Measurements from ENCODE around the gene CEACAM18. TPM values are rescaled to one million over a fixed set of nuclear protein-coding genes. Genes with fewer than 3 reads are reported as not detected.

CEACAM18 gene
- total RNA-seq, 1 experiment from 2014 or later, result not detected

DNA sequence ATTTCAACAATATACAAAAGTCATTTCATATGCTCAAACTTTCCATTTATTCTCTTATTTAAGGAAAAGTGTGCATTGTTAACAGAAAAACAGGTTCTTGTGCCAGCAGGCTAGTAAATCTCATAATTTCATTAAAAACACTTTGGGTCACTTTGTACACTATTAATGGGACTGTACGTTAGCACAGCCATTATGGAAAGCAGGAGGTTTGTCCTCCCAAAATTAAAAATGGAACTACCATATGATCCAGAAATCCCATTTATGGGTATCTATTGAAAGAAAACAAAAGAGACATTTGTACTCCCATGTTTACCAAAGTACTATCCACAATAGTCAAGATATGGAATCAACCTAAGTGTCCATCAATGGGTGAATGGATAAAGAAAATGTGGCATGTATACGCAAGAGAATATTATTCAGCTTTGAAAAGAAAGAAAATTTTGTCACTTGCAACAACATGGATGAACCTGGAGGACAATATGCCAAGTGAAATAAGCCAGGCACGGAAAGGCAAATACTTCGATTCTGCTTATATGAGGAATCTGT is 61.6 kb downstream of the CEACAM18 start:
- Histone ChIP-seq H3K27me3 (no peaks in the 10 kb centered on the region; the same call in 1 of the 2 replicates), H3K36me3 (no peaks in the 10 kb centered on the region), H3K4me3 (no peak overlapping the region), H3K9me3 (no peaks in the 10 kb centered on the region)
- no peak for DNase-seq

Other genes with a start within 250 kb of the CEACAM18 start
- gene SIGLECL1, start 227.5 kb upstream of the CEACAM18 start, total RNA-seq (2014; rRNA removed; shearing (Covaris generic); ENCODE audit: low replicate concordance), result not detected in 2 replicates
- not detected in 2 replicates for gene IGLON5, start 166.9 kb upstream of the CEACAM18 start, total RNA-seq (2014; rRNA removed; shearing (Covaris generic); ENCODE audit: low replicate concordance)
- 0.10 and 0.95 TPM in 2 replicates for gene VSIG10L, start 136.4 kb upstream of the CEACAM18 start, total RNA-seq (2014; rRNA removed; shearing (Covaris generic); ENCODE audit: low replicate concordance)
- 170 and 237 TPM in 2 replicates for gene ETFB, start 112.2 kb upstream of the CEACAM18 start, total RNA-seq (2014; rRNA removed; shearing (Covaris generic); ENCODE audit: low replicate concordance)
- gene CLDND2, start 109.5 kb upstream of the CEACAM18 start, total RNA-seq (2014; rRNA removed; shearing (Covaris generic); ENCODE audit: low replicate concordance), result not detected in 2 replicates
- not detected in 2 replicates for gene NKG7, start 105.9 kb upstream of the CEACAM18 start, total RNA-seq (2014; rRNA removed; shearing (Covaris generic); ENCODE audit: low replicate concordance)
- gene LIM2, start 90.6 kb upstream of the CEACAM18 start, total RNA-seq (2014; rRNA removed; shearing (Covaris generic); ENCODE audit: low replicate concordance), result not detected in 2 replicates
- not detected in 2 replicates for gene C19orf84, start 87.9 kb upstream of the CEACAM18 start, total RNA-seq (2014; rRNA removed; shearing (Covaris generic); ENCODE audit: low replicate concordance)
- not detected in 2 replicates for gene SIGLEC10, start 60.9 kb upstream of the CEACAM18 start, total RNA-seq (2014; rRNA removed; shearing (Covaris generic); ENCODE audit: low replicate concordance)
- not detected in 2 replicates for gene SIGLEC8, start 20.1 kb upstream of the CEACAM18 start, total RNA-seq (2014; rRNA removed; shearing (Covaris generic); ENCODE audit: low replicate concordance)
- gene SIGLEC12, start 23.3 kb downstream of the CEACAM18 start, total RNA-seq (2014; rRNA removed; shearing (Covaris generic); ENCODE audit: low replicate concordance), result not detected in 2 replicates
- not detected in 2 replicates for gene SIGLEC6, start 53.1 kb downstream of the CEACAM18 start, total RNA-seq (2014; rRNA removed; shearing (Covaris generic); ENCODE audit: low replicate concordance)
- 2.9 and 10.9 TPM in 2 replicates for gene ZNF175, start 92.7 kb downstream of the CEACAM18 start, total RNA-seq (2014; rRNA removed; shearing (Covaris generic); ENCODE audit: low replicate concordance)
- gene SIGLEC5, start 151.9 kb downstream of the CEACAM18 start, total RNA-seq (2014; rRNA removed; shearing (Covaris generic); ENCODE audit: low replicate concordance), result not detected in 2 replicates
- gene SIGLEC14, start 168.3 kb downstream of the CEACAM18 start, total RNA-seq (2014; rRNA removed; shearing (Covaris generic); ENCODE audit: low replicate concordance), result not detected in 2 replicates
- gene SPACA6, start 214.8 kb downstream of the CEACAM18 start, total RNA-seq (2014; rRNA removed; shearing (Covaris generic); ENCODE audit: low replicate concordance), result 8.2 and 31.7 TPM in 2 replicates
- gene HAS1, start 245.5 kb downstream of the CEACAM18 start, total RNA-seq (2014; rRNA removed; shearing (Covaris generic); ENCODE audit: low replicate concordance), result not detected in 2 replicates